Measurements from ENCODE around the gene MAP3K20. TPM values are rescaled to one million over a fixed set of nuclear protein-coding genes. Genes with fewer than 3 reads are reported as not detected.

MAP3K20 gene
- total and polyA plus RNA-seq, 2 of the 8 experiments (the other 6 are each of a cell fraction or from before 2014, with no cell fraction given), result 3.1 to 11.1 TPM

DNA sequence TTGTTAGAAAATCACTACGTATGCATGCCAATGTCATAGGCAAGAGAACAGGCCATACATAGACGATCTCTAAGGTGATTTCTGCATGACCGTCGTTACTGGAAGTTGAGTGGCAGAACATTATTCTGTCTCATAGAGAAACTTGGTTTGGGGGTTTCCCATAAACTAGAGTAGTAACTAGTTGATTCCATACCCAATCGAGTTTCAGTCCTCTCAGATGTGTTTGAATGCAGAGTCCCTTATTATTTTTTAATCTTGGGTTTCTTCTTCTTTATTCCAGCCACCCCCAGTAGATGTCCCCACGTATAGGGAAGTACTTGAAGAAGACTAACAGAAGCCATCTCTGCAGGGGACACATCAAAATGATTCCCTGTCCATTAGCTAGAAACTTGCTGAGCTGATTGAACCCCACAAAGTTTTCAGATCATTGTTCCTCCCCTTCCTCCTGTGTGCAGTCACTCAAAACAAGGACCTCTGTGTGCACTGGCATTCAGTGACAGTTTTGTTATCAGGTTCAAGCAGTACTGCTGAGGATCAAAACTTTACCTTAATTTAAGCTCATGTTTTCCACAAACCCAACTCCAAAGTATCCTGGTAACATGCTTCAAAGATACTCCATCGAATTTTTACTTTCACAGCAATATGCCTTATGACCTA is 210.6 kb downstream of the MAP3K20 start (continued):
- TF ChIP-seq, protein P1, sequence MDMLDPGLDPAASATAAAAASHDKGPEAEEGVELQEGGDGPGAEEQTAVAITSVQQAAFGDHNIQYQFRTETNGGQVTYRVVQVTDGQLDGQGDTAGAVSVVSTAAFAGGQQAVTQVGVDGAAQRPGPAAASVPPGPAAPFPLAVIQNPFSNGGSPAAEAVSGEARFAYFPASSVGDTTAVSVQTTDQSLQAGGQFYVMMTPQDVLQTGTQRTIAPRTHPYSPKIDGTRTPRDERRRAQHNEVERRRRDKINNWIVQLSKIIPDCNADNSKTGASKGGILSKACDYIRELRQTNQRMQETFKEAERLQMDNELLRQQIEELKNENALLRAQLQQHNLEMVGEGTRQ (IDR thresholded peaks at IDR 0.05; ENCODE audit: low read length), result no peak
- no peak for TF ChIP-seq KDM5A (IDR thresholded peaks at IDR 0.05; ENCODE audit: low read length)

All from H1 (cell line).